ENCODE data around the gene CYFIP2. TPM values are rescaled to one million over a fixed set of nuclear protein-coding genes. Genes with fewer than 3 reads are reported as not detected.

CYFIP2 gene
- total and polyA plus RNA-seq, 4 donors: 48.1 to 160 (median 104) TPM

- no peak overlapping the region for H3K27ac ChIP-seq (ENCODE audit: low read depth, low read length)
- DNase-seq (ENCODE audit: low read depth in 4 of 6, low spot score in 6 of 6): peak in 1 of 6 donors; percentile 10
- H3K4me1 ChIP-seq (ENCODE audit: control insufficient read depth, insufficient read depth, low read length): peaks cover 10% of the 10 kb centered on the region
- H3K27me3 ChIP-seq (ENCODE audit: control insufficient read depth, insufficient read depth, low read length): no peaks in the 10 kb centered on the region
- H3K9me3 ChIP-seq (ENCODE audit: control insufficient read depth, insufficient read depth, low read length): no peaks in the 10 kb centered on the region
- H3K4me3 ChIP-seq (ENCODE audit: low read depth, low read length): no peak overlapping the region
- no CpG with 5 or more reads among the region's 6 CpGs for WGBS (ENCODE audit: insufficient coverage)
- H3K36me3 ChIP-seq (ENCODE audit: control insufficient read depth, insufficient read depth, low read length): peaks cover 24% of the 10 kb centered on the region
Measured at GRCh38 chr5:157284458-157285212, 18.7 kb downstream of the CYFIP2 start.

- Histone ChIP-seq H3K27me3 (ENCODE audit: control insufficient read depth, insufficient read depth, low read length) (no peaks in the 10 kb centered on the region), H3K4me3 (ENCODE audit: low read depth, low read length) (no peak overlapping the region), H3K4me1 (ENCODE audit: control insufficient read depth, insufficient read depth, low read length) (peaks cover 10% of the 10 kb centered on the region), H3K36me3 (ENCODE audit: control insufficient read depth, insufficient read depth, low read length) (peaks cover 27% of the 10 kb centered on the region), H3K27ac (ENCODE audit: low read depth, low read length) (no peak overlapping the region), H3K9me3 (ENCODE audit: control insufficient read depth, insufficient read depth, low read length) (no peaks in the 10 kb centered on the region)
- peak in 2 of 6 donors; percentile 34 to 41 for DNase-seq (ENCODE audit: low read depth in 4 of 6, low spot score in 6 of 6)
- WGBS (ENCODE audit: insufficient coverage): 84% methylated on average over 4 of the region's 10 CpGs
Measured at GRCh38 chr5:157285310-157286035, 19.6 kb downstream of the CYFIP2 start.

GRCh38 chr5:157286761-157287211 lies 20.9 kb downstream of the CYFIP2 start:
- H3K36me3 ChIP-seq (ENCODE audit: control insufficient read depth, insufficient read depth, low read length): peaks cover 27% of the 10 kb centered on the region
- no peak overlapping the region for H3K27ac ChIP-seq (ENCODE audit: low read depth, low read length)
- H3K27me3 ChIP-seq (ENCODE audit: control insufficient read depth, insufficient read depth, low read length): no peaks in the 10 kb centered on the region
- H3K4me1 ChIP-seq (ENCODE audit: control insufficient read depth, insufficient read depth, low read length): peaks cover 10% of the 10 kb centered on the region
- 37% methylated on average over 6 of the region's 7 CpGs for WGBS (ENCODE audit: insufficient coverage)
- DNase-seq (ENCODE audit: low read depth in 4 of 6, low spot score in 6 of 6): peak in 3 of 6 donors; percentile 21 to 64 (median 41)
- no peak overlapping the region for H3K4me3 ChIP-seq (ENCODE audit: low read depth, low read length)
- H3K9me3 ChIP-seq (ENCODE audit: control insufficient read depth, insufficient read depth, low read length): no peaks in the 10 kb centered on the region

- Histone ChIP-seq H3K27me3 (ENCODE audit: control insufficient read depth, insufficient read depth, low read length) (no peaks in the 10 kb centered on the region), H3K36me3 (ENCODE audit: control insufficient read depth, insufficient read depth, low read length) (peaks cover 30% of the 10 kb centered on the region), H3K4me3 (ENCODE audit: low read depth, low read length) (no peak overlapping the region), H3K4me1 (ENCODE audit: control insufficient read depth, insufficient read depth, low read length) (peaks cover 10% of the 10 kb centered on the region), H3K9me3 (ENCODE audit: control insufficient read depth, insufficient read depth, low read length) (no peaks in the 10 kb centered on the region), H3K27ac (ENCODE audit: low read depth, low read length) (no peak overlapping the region)
- no peak for DNase-seq (ENCODE audit: low read depth in 4 of 6, low spot score in 6 of 6)
- WGBS (ENCODE audit: insufficient coverage): no CpG with 5 or more reads among the region's 4 CpGs
Measured at GRCh38 chr5:157288405-157289163, 22.7 kb downstream of the CYFIP2 start.

- H3K4me1 ChIP-seq (ENCODE audit: control insufficient read depth, insufficient read depth, low read length): peaks cover 10% of the 10 kb centered on the region
- no peak overlapping the region for H3K4me3 ChIP-seq (ENCODE audit: low read depth, low read length)
- peaks cover 30% of the 10 kb centered on the region for H3K36me3 ChIP-seq (ENCODE audit: control insufficient read depth, insufficient read depth, low read length)
- no peaks in the 10 kb centered on the region for H3K27me3 ChIP-seq (ENCODE audit: control insufficient read depth, insufficient read depth, low read length)
- no peak for DNase-seq (ENCODE audit: low read depth in 4 of 6, low spot score in 6 of 6)
- no peak overlapping the region for H3K27ac ChIP-seq (ENCODE audit: low read depth, low read length)
- 96% methylated on average over 5 of the region's 9 CpGs for WGBS (ENCODE audit: insufficient coverage)
- H3K9me3 ChIP-seq (ENCODE audit: control insufficient read depth, insufficient read depth, low read length): no peaks in the 10 kb centered on the region
Measured at GRCh38 chr5:157289164-157289819, 23.4 kb downstream of the CYFIP2 start.

- Histone ChIP-seq H3K9me3 (ENCODE audit: control insufficient read depth, insufficient read depth, low read length) (no peaks in the 10 kb centered on the region), H3K27me3 (ENCODE audit: control insufficient read depth, insufficient read depth, low read length) (no peaks in the 10 kb centered on the region), H3K4me1 (ENCODE audit: control insufficient read depth, insufficient read depth, low read length) (peaks cover 5% of the 10 kb centered on the region), H3K4me3 (ENCODE audit: low read depth, low read length) (no peak overlapping the region), H3K36me3 (ENCODE audit: control insufficient read depth, insufficient read depth, low read length) (peaks cover 28% of the 10 kb centered on the region), H3K27ac (ENCODE audit: low read depth, low read length) (no peak overlapping the region)
- WGBS (ENCODE audit: insufficient coverage): 98% methylated on average over 3 of the region's 6 CpGs
- DNase-seq (ENCODE audit: low read depth in 4 of 6, low spot score in 6 of 6): no peak
Measured at GRCh38 chr5:157290156-157290980, 24.4 kb downstream of the CYFIP2 start.

- H3K27ac ChIP-seq (ENCODE audit: low read depth, low read length): no peak overlapping the region
- peak in 1 of 6 donors; percentile 8 for DNase-seq (ENCODE audit: low read depth in 4 of 6, low spot score in 6 of 6)
- no peaks in the 10 kb centered on the region for H3K9me3 ChIP-seq (ENCODE audit: control insufficient read depth, insufficient read depth, low read length)
- WGBS (ENCODE audit: insufficient coverage): 79% methylated on average over 9 of the region's 10 CpGs
- H3K4me1 ChIP-seq (ENCODE audit: control insufficient read depth, insufficient read depth, low read length): peaks cover 5% of the 10 kb centered on the region
- no peak overlapping the region for H3K4me3 ChIP-seq (ENCODE audit: low read depth, low read length)
- no peaks in the 10 kb centered on the region for H3K27me3 ChIP-seq (ENCODE audit: control insufficient read depth, insufficient read depth, low read length)
- peaks cover 30% of the 10 kb centered on the region for H3K36me3 ChIP-seq (ENCODE audit: control insufficient read depth, insufficient read depth, low read length)
Measured at GRCh38 chr5:157290981-157291711, 25.2 kb downstream of the CYFIP2 start.

GRCh38 chr5:157292599-157292998 lies 26.7 kb downstream of the CYFIP2 start:
- no peak overlapping the region for H3K27ac ChIP-seq (ENCODE audit: low read depth, low read length)
- H3K27me3 ChIP-seq (ENCODE audit: control insufficient read depth, insufficient read depth, low read length): no peaks in the 10 kb centered on the region
- no peaks in the 10 kb centered on the region for H3K9me3 ChIP-seq (ENCODE audit: control insufficient read depth, insufficient read depth, low read length)
- no peak overlapping the region for H3K4me3 ChIP-seq (ENCODE audit: low read depth, low read length)
- peaks cover 32% of the 10 kb centered on the region for H3K36me3 ChIP-seq (ENCODE audit: control insufficient read depth, insufficient read depth, low read length)
- no peaks in the 10 kb centered on the region for H3K4me1 ChIP-seq (ENCODE audit: control insufficient read depth, insufficient read depth, low read length)
- no CpG with 5 or more reads among the region's 3 CpGs for WGBS (ENCODE audit: insufficient coverage)
- no peak for DNase-seq (ENCODE audit: low read depth in 4 of 6, low spot score in 6 of 6)

Data from spinal cord (tissue), 10 donors.